HCT116 (cell line): ENCODE data around the gene HPX.

ENCODE experiments used
- CTCF ChIP-seq, 3 experiments: fragments of 200-600 bp in 1 of 3; sonication (generic) in 1 of 3; IDR thresholded peaks in 2 of 3; conservative IDR thresholded peaks in 1 of 3; 2 replicates each; pipeline ENCODE4 v1.5.1; 2012 to 2017; ENCODE audit warnings: low read depth in 2 of 3, low read length in 2 of 3, antibody characterized with exemption in 1 of 3, borderline replicate concordance in 1 of 3, control low read depth in 1 of 3, mild to moderate bottlenecking in 1 of 3, mixed read lengths in 1 of 3, mixed run types in 1 of 3, moderate library complexity in 1 of 3; ENCODE audit not compliant: insufficient read depth in 1 of 3
- EZH2 ChIP-seq: fragments of 200-600 bp; sonication (generic); IDR thresholded peaks from 2 replicates; pipeline ENCODE4 v1.6.1; 2017; ENCODE audit warnings: antibody characterized with exemption, mixed run types
- POLR2AphosphoS5 ChIP-seq: IDR thresholded peaks from 2 replicates; pipeline ENCODE4 v1.6.1; 2011; ENCODE audit warnings: mild to moderate bottlenecking, low read depth, low read length, moderate library complexity
- REST ChIP-seq: IDR thresholded peaks from 2 replicates; pipeline ENCODE4 v1.6.1; 2012; ENCODE audit warnings: low read depth
- TF ChIP-seq, protein P1 (sequence below): IDR thresholded peaks from 2 replicates; pipeline ENCODE4 v1.6.1; 2012

- no peak for TF ChIP-seq CTCF (IDR thresholded peaks at IDR 0.05 in 2 of 3, conservative IDR thresholded peaks at IDR 0.05 in 1 of 3; ENCODE audit: borderline replicate concordance in 1 of 3, insufficient read depth in 1 of 3, low read depth in 2 of 3, low read length in 2 of 3)
- TF ChIP-seq REST: no peak
- TF ChIP-seq, protein P1, sequence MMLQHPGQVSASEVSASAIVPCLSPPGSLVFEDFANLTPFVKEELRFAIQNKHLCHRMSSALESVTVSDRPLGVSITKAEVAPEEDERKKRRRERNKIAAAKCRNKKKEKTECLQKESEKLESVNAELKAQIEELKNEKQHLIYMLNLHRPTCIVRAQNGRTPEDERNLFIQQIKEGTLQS: no peak
- TF ChIP-seq EZH2: no peak
- TF ChIP-seq POLR2AphosphoS5: no peak
Observed at GRCh38 chr11:6476571-6476970, 35.8 kb upstream of the HPX start.
